HepG2 (cell line): ENCODE measurements around the gene RARA. TPM values are rescaled to one million over a fixed set of nuclear protein-coding genes. Genes with fewer than 3 reads are reported as not detected.

Experiments
- ATAC-seq: fragments of 200-7000 bp; cut with Tn5 transposase; 3 replicates; pipeline ENCODE4 v1.9.1; 2020; ENCODE audit warnings: mild to moderate bottlenecking, moderate library complexity
- BruUV-seq: library from RNA; stranded (reverse); fragments of 400-500 nt; replicated peaks from 2 replicates; lab custom pipeline; 2021; lab: Mats Ljungman, UMichigan
- CTCF ChIA-PET: fragments of 300-600 bp; formaldehyde crosslinking; extraction: SDS; loops from one replicate; lab custom pipeline; 2021; ENCODE audit warnings: low total read pairs, inconsistent platforms, low intra/inter-chr PET ratio; lab: Yijun Ruan, JAX
- POLR2A ChIA-PET: fragments of 350-600 bp; sonication (Branson Sonifier 250); formaldehyde crosslinking; loops from one replicate; lab custom pipeline; 2020; ENCODE audit warnings: antibody characterized with exemption, inconsistent platforms; lab: Yijun Ruan, JAX
- DNase-seq: peaks from one replicate; pipeline ENCODE4 v3.0.0-alpha.2; 2015; ENCODE audit warnings: low spot score
- FAIRE-seq: peaks from 3 replicates; lab custom pipeline; 2011; peaks lifted over from hg19 to GRCh38; lab: Jason Lieb, UNC
- H2AFZ ChIP-seq: one replicate; pipeline ENCODE4 v1.6.1; 2011; ENCODE audit warnings: low read length, inconsistent platforms
- H3K27ac ChIP-seq: fragments of 300-600 bp; 3 replicates; pipeline ENCODE4 v1.8.0; 2011; ENCODE audit warnings: mixed run types, mild to moderate bottlenecking, mixed read lengths, low read length, inconsistent platforms; ENCODE audit not compliant: insufficient read depth; ENCODE audit errors: extremely low read length
- H3K27me3 ChIP-seq, 2 experiments: fragments of 200-600 bp in 1 of 2; 2 replicates in 1 of 2; 3 replicates in 1 of 2; pipeline versions ENCODE4 v1.6.0 to v1.8.0; 2011; ENCODE audit warnings: low read length in 2 of 2, mild to moderate bottlenecking in 2 of 2, moderate library complexity in 2 of 2, inconsistent platforms in 1 of 2; ENCODE audit not compliant: insufficient read depth in 2 of 2, control insufficient read depth in 1 of 2
- H3K36me3 ChIP-seq, 2 experiments: fragments of 200-600 bp in 1 of 2; replicated peaks in 1 of 2; 2 replicates in 1 of 2; 3 replicates in 1 of 2; pipeline versions ENCODE4 v1.5.1 to v1.8.0; 2011; ENCODE audit warnings: low read length in 2 of 2, inconsistent platforms in 1 of 2; ENCODE audit not compliant: insufficient read depth in 2 of 2, control insufficient read depth in 1 of 2
- H3K4me1 ChIP-seq: 2 replicates; pipeline ENCODE4 v1.5.1; 2012; ENCODE audit warnings: low read length, inconsistent platforms; ENCODE audit not compliant: insufficient read depth
- H3K4me2 ChIP-seq: 2 replicates; pipeline ENCODE4 v1.6.0; 2011; ENCODE audit warnings: low read depth, low read length, inconsistent platforms
- H3K4me3 ChIP-seq, 3 experiments: fragments of 200-600 bp in 1 of 3; sonication (generic), shearing (Covaris generic) in 1 of 3; replicated peaks in 1 of 3; 2 replicates each; pipeline ENCODE4 v1.5.1; 2011 to 2016; ENCODE audit warnings: low read length in 3 of 3, inconsistent platforms in 2 of 3, low read depth in 2 of 3, mild to moderate bottlenecking in 2 of 3, control low read depth in 1 of 3, mixed read lengths in 1 of 3; ENCODE audit not compliant: insufficient read depth in 1 of 3
- H3K79me2 ChIP-seq: one replicate; pipeline ENCODE4 v1.6.1; 2011; ENCODE audit warnings: low read length, inconsistent platforms; ENCODE audit not compliant: insufficient read depth
- H3K9ac ChIP-seq: 2 replicates; pipeline ENCODE4 v1.6.0; 2011; ENCODE audit warnings: mild to moderate bottlenecking, low read depth, low read length, inconsistent platforms; ENCODE audit not compliant: insufficient read depth
- H3K9me3 ChIP-seq: 2 replicates; pipeline ENCODE4 v1.5.1; 2012; ENCODE audit warnings: mild to moderate bottlenecking, low read length
- H4K20me1 ChIP-seq: 2 replicates; pipeline ENCODE4 v1.6.0; 2011; ENCODE audit warnings: inconsistent platforms, mild to moderate bottlenecking, low read length, moderate library complexity; ENCODE audit not compliant: insufficient read depth
- BORCS8-MEF2B ChIP-seq: sonication (generic); formaldehyde crosslinking; IDR thresholded peaks from 2 replicates; pipeline ENCODE4 v1.8.0; 2022; ENCODE audit warnings: mild to moderate bottlenecking, missing genetic modification reagents
- HMG20A ChIP-seq: IDR thresholded peaks from 2 replicates; pipeline ENCODE4 v1.6.1; 2016; ENCODE audit warnings: borderline replicate concordance
- HNF4A ChIP-seq: sonication (generic); formaldehyde crosslinking; IDR thresholded peaks from 2 replicates; pipeline ENCODE4 v1.4.0; 2020; ENCODE audit warnings: missing genetic modification reagents
- HNRNPL ChIP-seq: fragments of 200-400 bp; formaldehyde crosslinking; IDR thresholded peaks from 2 replicates; pipeline ENCODE4 v1.6.1; 2017; ENCODE audit warnings: mild to moderate bottlenecking, low read depth, low read length
- MTA1 ChIP-seq: sonication (generic); formaldehyde crosslinking; IDR thresholded peaks from 2 replicates; pipeline ENCODE4 v1.4.0; 2020; ENCODE audit warnings: missing genetic modification reagents, mild to moderate bottlenecking, borderline replicate concordance
- MYC ChIP-seq: sonication (generic); formaldehyde crosslinking; IDR thresholded peaks from 2 replicates; pipeline ENCODE4 v1.9.0; 2021; ENCODE audit warnings: missing genetic modification reagents, borderline replicate concordance
- NCOA5 ChIP-seq: sonication (generic); formaldehyde crosslinking; IDR thresholded peaks from 2 replicates; pipeline ENCODE4 v1.4.0; 2020; ENCODE audit warnings: missing genetic modification reagents
- NR3C1 ChIP-seq: sonication (generic); formaldehyde crosslinking; IDR thresholded peaks from 2 replicates; pipeline ENCODE4 v1.4.0; 2020; ENCODE audit warnings: missing genetic modification reagents
- POLR2AphosphoS5 ChIP-seq: IDR thresholded peaks from 2 replicates; pipeline ENCODE4 v1.6.1; 2012; ENCODE audit warnings: low read depth, low read length
- RARG ChIP-seq: sonication (generic); formaldehyde crosslinking; IDR thresholded peaks from 2 replicates; pipeline ENCODE4 v1.4.0; 2020; ENCODE audit warnings: low read depth, mild to moderate bottlenecking, missing genetic modification reagents
- SAP130 ChIP-seq: IDR thresholded peaks from 2 replicates; pipeline ENCODE4 v1.6.1; 2016; ENCODE audit warnings: low read depth
- SMC3 ChIP-seq: IDR thresholded peaks from 2 replicates; pipeline ENCODE4 v1.6.1; 2011; ENCODE audit warnings: low read length, improper control_type of control experiment
- ZNF263 ChIP-seq: sonication (generic); formaldehyde crosslinking; IDR thresholded peaks from 2 replicates; pipeline ENCODE4 v1.4.0; 2020; ENCODE audit warnings: missing genetic modification reagents
- ZNF441 ChIP-seq: sonication (generic); formaldehyde crosslinking; IDR thresholded peaks from 2 replicates; pipeline ENCODE4 v1.7.0; 2021; ENCODE audit warnings: missing genetic modification reagents, borderline replicate concordance
- ZNF546 ChIP-seq: sonication (generic); formaldehyde crosslinking; conservative IDR thresholded peaks from 2 replicates; pipeline ENCODE4 v1.8.1; 2023; ENCODE audit warnings: mild to moderate bottlenecking, missing genetic modification reagents
- ZNF556 ChIP-seq: sonication (generic); formaldehyde crosslinking; IDR thresholded peaks from 2 replicates; pipeline ENCODE4 v1.4.0; 2020; ENCODE audit warnings: mild to moderate bottlenecking, missing genetic modification reagents, borderline replicate concordance
- ZNF605 ChIP-seq: sonication (generic); formaldehyde crosslinking; IDR thresholded peaks from 2 replicates; pipeline ENCODE4 v1.8.0; 2022; ENCODE audit warnings: mild to moderate bottlenecking, missing genetic modification reagents
- ZNF609 ChIP-seq: sonication (generic); formaldehyde crosslinking; IDR thresholded peaks from 2 replicates; pipeline ENCODE4 v1.4.0; 2020; ENCODE audit warnings: mild to moderate bottlenecking, missing genetic modification reagents, borderline replicate concordance
- WGBS: methylation state at CpG from one replicate; pipeline ENCODE4 v1.1.6; 2017; ENCODE audit warnings: low lambda C conversion rate; 5-methylcytosine and 5-hydroxymethylcytosine counted together
- in situ Hi-C: cut with HindIII; loops from 2 replicates; pipeline ENCODE4 v1.10.0; 2017; ENCODE audit warnings: low pct_unique_long_range_greater_than_20kb; ENCODE audit not compliant: extremely low pct_ligation_motif_present
- intact Hi-C: fragments of 100-400 bp; cut with micrococcal nuclease; formaldehyde crosslinking; loops from one replicate; pipeline ENCODE4 v1.10.0; 2022; ENCODE audit not compliant: unreplicated experiment
- polyA plus RNA-seq, 8 experiments: library from polyadenylated mRNA; depleted of rRNA in 3 of 8; stranded (reverse) in 7 of 8; unstranded in 1 of 8; fragments of >200 nt; fragmentation: Illumina TruSeq in 4 of 8; extraction: Trizol in 4 of 8; gene quantifications; 2 replicates each; pipeline versions ENCODE4 v1.2.1 to v1.2.3, GENCODE V29; 2011 to 2016; ENCODE audit warnings: low read depth in 4 of 8, missing spikeins in 1 of 8, mixed read lengths in 1 of 8; ENCODE audit not compliant: insufficient read depth in 1 of 8
- total RNA-seq, 5 experiments: library from RNA; depleted of rRNA; stranded (reverse); fragments of >200 nt; fragmentation: Illumina TruSeq; extraction: Trizol; gene quantifications; 2 replicates each; pipeline ENCODE4 v1.2.3, GENCODE V29; 2016; ENCODE audit warnings: low read depth in 1 of 5

The RARA gene
- total and polyA plus RNA-seq, 2 of the 13 experiments (the other 11 are each of a cell fraction or from before 2014, with no cell fraction given): 6.4 to 8.6 TPM

GRCh38 chr17:40330850-40331470 is 22.0 kb downstream of the RARA start (continued):
- TF ChIP-seq ZNF609 (CRISPR knock-in tag): no peak
- TF ChIP-seq ZNF556 (CRISPR knock-in tag): no peak
- no peak for TF ChIP-seq NCOA5
- TF ChIP-seq POLR2AphosphoS5: no peak
- TF ChIP-seq ZNF263: no peak

- no peak for DNase-seq
- H2AFZ ChIP-seq: no peak overlapping the region
- peak; percentile 23 for ATAC-seq
- no peak for FAIRE-seq
- intact Hi-C loops (no loop called here), in situ Hi-C loops (no loop called here)
- BruUV-seq: no TSS peak
- H4K20me1 ChIP-seq: peaks cover 7% of the 10 kb centered on the region
- H3K9me3 ChIP-seq: no peaks in the 10 kb centered on the region
- peaks cover 16% of the 10 kb centered on the region for H3K79me2 ChIP-seq
- no peaks in the 10 kb centered on the region for H3K27me3 ChIP-seq
- peak overlapping the region; percentile 26 for H3K27ac ChIP-seq
- H3K36me3 ChIP-seq: peaks cover 0 to 7% of the 10 kb centered on the region in 2 experiments; a peak in 2 of 5 replicates
- H3K4me2 ChIP-seq: 0 out of 2 replicates have a peak overlapping the region, but pooled peaks have one; percentile 0
- 66% methylated on average over 8 of the region's 22 CpGs for WGBS
- H3K9ac ChIP-seq: no peak overlapping the region
- peaks cover 77% of the 10 kb centered on the region for H3K4me1 ChIP-seq
- POLR2A ChIA-PET: interaction anchor here (0.7 to 2.0 kb wide), 11 partner anchors 9 to 24 kb away, joined by 3 to 8 read pairs (median 4); no protein-coding TSS in a partner anchor
- CTCF ChIA-PET: no interaction called here
- no peak overlapping the region for H3K4me3 ChIP-seq
- TF ChIP-seq MTA1 (peak; percentile 95; the same call in 1 of the 2 replicates), BORCS8-MEF2B (0 out of 2 replicates have a peak, but pooled peaks have one; percentile 54), ZNF605 (no peak), ZNF441 (CRISPR knock-in tag) (no peak), HNRNPL (peak; percentile 98), HMG20A (peak; percentile 21; the same call in 1 of the 2 replicates), MYC (CRISPR knock-in tag) (peak; percentile 31; the same call in 1 of the 2 replicates), NR3C1 (CRISPR knock-in tag) (no peak), ZNF546 (CRISPR knock-in tag) (no peak), SMC3 (no peak), RARG (CRISPR knock-in tag) (no peak), SAP130 (peak; percentile 60; the same call in 1 of the 2 replicates), HNF4A (CRISPR knock-in tag) (peak; percentile 48)
These were observed 23.0 kb downstream of the RARA start for GRCh38 chr17:40331743-40332641.
